T-helper 2 cell treated with Interferon-gamma antibody and Interleukin-4, amounts not matched to agents 5 μg/mL and 100 μg/mL, for 36 hours (primary cell): Measurements from ENCODE around the gene LRMDA.

Experiments
- DNase-seq: peaks from one replicate; pipeline ENCODE4 v3.0.0; 2021; ENCODE audit warnings: low spot score
- H3K27ac Mint-ChIP-seq: one replicate; pipeline ENCODE4 v1.8.0; 2021; ENCODE audit warnings: mild to moderate bottlenecking, mixed read lengths
- H3K27me3 Mint-ChIP-seq: one replicate; pipeline ENCODE4 v1.8.0; 2021; ENCODE audit warnings: low read depth, mixed read lengths
- H3K36me3 Mint-ChIP-seq: one replicate; pipeline ENCODE4 v1.8.0; 2021; ENCODE audit warnings: low read depth, mixed read lengths
- H3K4me1 Mint-ChIP-seq: one replicate; pipeline ENCODE4 v1.8.0; 2021; ENCODE audit warnings: low read depth, mixed read lengths
- H3K4me3 Mint-ChIP-seq: one replicate; pipeline ENCODE4 v1.8.0; 2022; ENCODE audit warnings: mild to moderate bottlenecking, moderate library complexity, mixed read lengths
- H3K9me3 Mint-ChIP-seq: one replicate; pipeline ENCODE4 v1.8.0; 2021; ENCODE audit warnings: mixed read lengths

LRMDA gene

DNA sequence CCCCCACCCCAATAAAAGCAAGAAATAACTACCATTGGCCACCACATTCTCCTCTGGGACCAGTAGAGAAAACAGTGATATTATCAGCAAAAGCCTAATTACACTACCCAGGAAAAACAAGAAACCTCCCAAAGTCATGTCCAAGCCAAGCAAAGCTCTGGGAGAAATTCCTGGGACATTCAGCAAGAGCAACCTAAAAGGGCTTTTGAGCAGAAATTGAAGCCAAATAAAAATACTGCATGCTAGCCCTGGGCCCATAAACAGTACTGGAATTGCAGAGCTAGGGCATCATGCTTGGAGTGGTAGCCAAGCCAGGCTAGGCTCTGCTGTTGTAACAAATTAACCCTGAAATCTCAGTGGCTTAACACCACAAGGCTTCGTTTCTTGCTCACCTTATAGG, 347.9 kb downstream of the LRMDA start:
- H3K9me3 Mint-ChIP-seq, result no peaks in the 10 kb centered on the region
- no peak for DNase-seq
- H3K36me3 Mint-ChIP-seq, result no peaks in the 10 kb centered on the region
- H3K27ac Mint-ChIP-seq, result no peak overlapping the region
- peaks cover 5% of the 10 kb centered on the region for H3K27me3 Mint-ChIP-seq
- H3K4me1 Mint-ChIP-seq, result no peaks in the 10 kb centered on the region
- H3K4me3 Mint-ChIP-seq, result no peak overlapping the region

GRCh38 chr10:75782463-75783248, 351.2 kb downstream of the LRMDA start:
- Mint-ChIP-seq H3K4me3 (no peak overlapping the region), H3K27ac (no peak overlapping the region), H3K4me1 (no peaks in the 10 kb centered on the region), H3K36me3 (no peaks in the 10 kb centered on the region), H3K9me3 (no peaks in the 10 kb centered on the region), H3K27me3 (peaks cover 5% of the 10 kb centered on the region)
- DNase-seq, result no peak

DNA sequence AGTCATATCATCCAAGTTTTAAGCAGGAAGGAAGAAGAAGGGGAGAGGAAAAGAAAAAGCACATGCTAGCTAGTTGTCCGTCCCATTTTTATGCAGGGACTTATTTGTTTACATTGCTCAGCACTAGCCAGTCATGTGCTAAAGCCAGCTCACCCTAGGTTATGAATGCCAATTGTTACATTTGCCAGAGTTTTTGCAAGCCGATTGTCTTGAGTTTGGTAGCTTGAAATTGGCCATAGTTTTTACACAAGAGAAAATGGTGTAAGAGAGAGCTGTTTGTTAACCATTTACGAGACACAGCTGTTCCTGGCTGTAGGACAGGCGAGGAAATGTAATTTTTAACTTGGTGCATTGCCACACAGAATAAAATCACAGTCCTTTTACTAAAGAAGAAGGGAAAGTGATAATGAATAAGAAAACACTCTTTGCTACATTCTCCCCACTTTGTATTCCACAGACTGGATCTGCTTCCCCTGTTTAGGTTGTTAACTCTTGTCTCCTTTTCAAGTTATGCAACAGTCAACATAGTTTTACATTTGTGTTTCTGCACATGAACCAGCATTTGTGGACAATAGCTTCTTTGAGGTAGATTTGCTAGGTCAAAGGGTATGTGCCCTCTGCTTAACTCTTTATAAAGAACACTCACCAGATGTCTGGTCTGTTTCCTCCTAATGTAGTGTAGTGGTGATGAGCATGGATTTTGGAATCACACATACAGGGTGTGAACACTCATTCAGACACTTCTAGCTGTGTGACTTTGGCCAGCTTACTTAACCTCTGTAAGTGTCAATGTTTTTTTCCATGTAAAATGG, 357.2 kb downstream of the LRMDA start:
- Mint-ChIP-seq H3K4me1 (no peaks in the 10 kb centered on the region), H3K9me3 (no peaks in the 10 kb centered on the region), H3K27ac (no peak overlapping the region), H3K27me3 (peaks cover 2% of the 10 kb centered on the region), H3K36me3 (no peaks in the 10 kb centered on the region), H3K4me3 (no peak overlapping the region)
- no peak for DNase-seq

DNA sequence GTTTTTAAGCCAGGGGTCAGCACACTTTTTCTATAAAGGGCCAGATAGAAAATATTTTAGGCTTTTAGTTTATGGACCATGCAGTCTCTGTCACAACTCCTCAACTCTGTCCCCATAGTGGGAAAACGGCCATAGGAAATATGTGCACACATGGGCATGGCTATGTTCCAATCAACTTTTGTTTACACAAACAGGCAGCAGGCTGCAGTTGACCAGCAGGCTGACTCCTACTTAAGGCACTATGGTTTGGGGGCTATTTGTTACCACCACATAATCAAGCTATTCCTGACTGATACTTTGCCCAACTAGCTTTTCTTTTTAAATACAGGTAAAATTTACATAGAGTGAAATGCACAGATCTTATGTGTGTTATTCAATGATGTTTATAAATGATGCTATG, 362.4 kb downstream of the LRMDA start:
- H3K36me3 Mint-ChIP-seq, result no peaks in the 10 kb centered on the region
- no peak overlapping the region for H3K27ac Mint-ChIP-seq
- no peak overlapping the region for H3K4me3 Mint-ChIP-seq
- H3K27me3 Mint-ChIP-seq, result no peaks in the 10 kb centered on the region
- no peaks in the 10 kb centered on the region for H3K4me1 Mint-ChIP-seq
- no peak for DNase-seq
- H3K9me3 Mint-ChIP-seq, result no peaks in the 10 kb centered on the region

GRCh38 chr10:75801121-75801520, 369.7 kb downstream of the LRMDA start:
- Mint-ChIP-seq H3K27me3 (no peaks in the 10 kb centered on the region), H3K36me3 (no peaks in the 10 kb centered on the region)

DNA sequence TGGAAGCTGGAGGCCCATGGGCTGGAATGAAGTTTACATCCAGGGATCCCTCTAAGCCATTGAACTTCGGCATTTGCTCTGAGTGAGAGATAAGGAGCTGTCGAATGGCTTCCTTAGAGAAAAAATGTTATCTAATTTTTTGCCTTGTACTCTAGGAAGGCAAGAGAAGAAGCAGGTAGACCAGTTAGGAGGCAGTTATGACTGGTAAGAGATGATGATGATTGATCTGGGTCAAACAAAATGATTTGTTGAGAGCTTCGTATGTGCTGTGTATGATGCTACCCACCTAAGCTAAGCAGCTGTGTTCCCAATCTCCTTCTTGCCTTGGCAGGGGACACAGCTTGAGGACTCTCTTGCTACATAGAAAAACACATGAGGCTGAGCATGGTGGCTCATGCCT, 370.2 kb downstream of the LRMDA start:
- Mint-ChIP-seq H3K4me3 (no peak overlapping the region), H3K36me3 (no peaks in the 10 kb centered on the region), H3K27me3 (no peaks in the 10 kb centered on the region), H3K27ac (no peak overlapping the region), H3K9me3 (no peaks in the 10 kb centered on the region), H3K4me1 (no peaks in the 10 kb centered on the region)
- no peak for DNase-seq

More at GRCh38 chr10:75801121-75801520, 369.7 kb downstream of the LRMDA start:
- Mint-ChIP-seq H3K9me3 (no peaks in the 10 kb centered on the region), H3K27ac (no peak overlapping the region), H3K4me1 (no peaks in the 10 kb centered on the region), H3K4me3 (no peak overlapping the region)
- DNase-seq, result no peak

GRCh38 chr10:75803121-75803520, 371.7 kb downstream of the LRMDA start:
- Mint-ChIP-seq H3K4me3 (no peak overlapping the region), H3K9me3 (no peaks in the 10 kb centered on the region), H3K4me1 (no peaks in the 10 kb centered on the region), H3K27ac (no peak overlapping the region), H3K27me3 (no peaks in the 10 kb centered on the region), H3K36me3 (no peaks in the 10 kb centered on the region)
- DNase-seq, result no peak

DNA sequence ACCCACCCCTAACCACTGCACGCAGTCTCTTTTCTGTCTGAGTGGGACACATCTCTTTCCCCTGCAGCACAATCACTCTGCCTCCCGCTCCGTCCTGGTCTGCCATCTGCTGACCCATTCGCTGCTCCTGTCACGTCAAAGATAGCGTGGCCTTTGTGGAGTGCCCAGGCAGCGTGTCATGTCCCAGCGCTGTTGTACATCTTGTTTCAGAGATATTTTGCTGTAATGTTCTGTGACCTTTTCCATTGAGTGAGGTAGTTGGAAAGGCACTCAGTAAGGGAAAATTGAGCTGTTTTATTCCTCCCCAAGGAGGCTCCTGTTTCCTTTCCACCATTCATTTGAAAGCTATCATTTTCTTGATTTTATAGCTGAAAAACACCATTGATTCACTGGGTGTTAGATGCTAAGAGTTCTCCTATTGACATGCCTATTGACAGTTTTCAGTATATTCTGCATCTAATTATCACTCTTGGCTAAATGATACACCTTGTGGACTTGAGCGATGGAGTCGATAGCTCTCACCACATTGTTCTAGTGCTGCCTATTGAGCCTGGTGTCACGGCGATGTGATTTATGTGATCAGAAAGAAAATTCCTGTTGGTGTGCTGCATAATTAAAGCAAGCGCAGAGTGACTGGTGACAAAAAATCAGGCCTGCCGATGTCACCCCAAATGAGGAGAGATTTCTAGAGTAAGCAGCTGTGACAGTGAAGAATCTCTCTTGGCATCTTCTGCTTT, 372.6 kb downstream of the LRMDA start:
- no peak for DNase-seq
- no peak overlapping the region for H3K27ac Mint-ChIP-seq
- no peaks in the 10 kb centered on the region for H3K36me3 Mint-ChIP-seq
- H3K4me1 Mint-ChIP-seq, result no peaks in the 10 kb centered on the region
- H3K27me3 Mint-ChIP-seq, result no peaks in the 10 kb centered on the region
- no peaks in the 10 kb centered on the region for H3K9me3 Mint-ChIP-seq
- no peak overlapping the region for H3K4me3 Mint-ChIP-seq

DNA sequence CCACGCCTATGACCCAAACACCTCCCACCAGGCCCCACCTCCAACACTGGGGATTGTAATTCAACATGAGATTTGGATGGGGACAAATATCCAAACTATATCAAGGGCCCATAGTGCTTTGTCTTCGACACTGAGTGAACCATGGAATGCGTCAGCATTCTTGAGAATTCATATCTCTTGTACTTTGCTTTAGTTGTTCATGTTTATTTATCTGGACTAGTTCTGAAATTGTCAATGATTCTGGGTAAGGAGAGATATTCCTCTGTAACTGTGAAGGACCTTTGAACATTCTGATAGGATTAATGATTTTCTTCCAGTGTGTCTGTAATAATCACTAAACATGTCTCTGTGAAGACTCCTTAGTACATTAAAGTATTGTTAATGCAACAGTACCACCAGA, 374.8 kb downstream of the LRMDA start:
- Mint-ChIP-seq H3K27ac (no peak overlapping the region), H3K4me3 (no peak overlapping the region), H3K36me3 (no peaks in the 10 kb centered on the region), H3K27me3 (no peaks in the 10 kb centered on the region), H3K9me3 (no peaks in the 10 kb centered on the region), H3K4me1 (no peaks in the 10 kb centered on the region)
- DNase-seq, result no peak

GRCh38 chr10:75807456-75807855, 376.0 kb downstream of the LRMDA start:
- no peaks in the 10 kb centered on the region for H3K27me3 Mint-ChIP-seq
- no peaks in the 10 kb centered on the region for H3K36me3 Mint-ChIP-seq
- H3K27ac Mint-ChIP-seq, result no peak overlapping the region
- DNase-seq, result no peak
- H3K4me1 Mint-ChIP-seq, result no peaks in the 10 kb centered on the region
- no peaks in the 10 kb centered on the region for H3K9me3 Mint-ChIP-seq
- H3K4me3 Mint-ChIP-seq, result no peak overlapping the region

DNA sequence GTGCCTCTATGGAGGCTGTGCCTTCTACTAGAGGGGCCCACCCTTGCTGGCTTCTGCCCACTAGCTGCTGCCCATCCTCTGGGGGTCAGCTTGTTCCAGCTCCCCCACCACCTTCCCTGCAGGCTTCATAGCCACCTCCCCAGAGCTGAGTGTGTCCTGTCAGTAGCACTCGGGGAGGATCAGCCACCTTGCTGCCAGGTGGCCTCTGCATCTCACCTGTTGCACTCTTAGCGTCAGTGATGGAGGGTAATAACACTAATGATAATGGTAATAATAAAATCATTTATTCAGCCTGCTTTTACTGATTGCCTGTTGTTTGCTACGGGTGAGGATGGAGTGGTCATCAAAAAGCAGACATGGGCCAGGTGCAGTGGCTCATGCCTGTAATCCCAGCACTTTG, 377.6 kb downstream of the LRMDA start:
- H3K4me1 Mint-ChIP-seq, result no peaks in the 10 kb centered on the region
- DNase-seq, result no peak
- H3K9me3 Mint-ChIP-seq, result no peaks in the 10 kb centered on the region
- H3K4me3 Mint-ChIP-seq, result no peak overlapping the region
- no peaks in the 10 kb centered on the region for H3K36me3 Mint-ChIP-seq
- no peaks in the 10 kb centered on the region for H3K27me3 Mint-ChIP-seq
- H3K27ac Mint-ChIP-seq, result no peak overlapping the region

- Mint-ChIP-seq H3K36me3 (no peaks in the 10 kb centered on the region), H3K4me1 (no peaks in the 10 kb centered on the region), H3K9me3 (no peaks in the 10 kb centered on the region), H3K27me3 (no peaks in the 10 kb centered on the region), H3K4me3 (no peak overlapping the region), H3K27ac (no peak overlapping the region)
- no peak for DNase-seq
Observed at GRCh38 chr10:75814014-75814413, 382.6 kb downstream of the LRMDA start.

DNA sequence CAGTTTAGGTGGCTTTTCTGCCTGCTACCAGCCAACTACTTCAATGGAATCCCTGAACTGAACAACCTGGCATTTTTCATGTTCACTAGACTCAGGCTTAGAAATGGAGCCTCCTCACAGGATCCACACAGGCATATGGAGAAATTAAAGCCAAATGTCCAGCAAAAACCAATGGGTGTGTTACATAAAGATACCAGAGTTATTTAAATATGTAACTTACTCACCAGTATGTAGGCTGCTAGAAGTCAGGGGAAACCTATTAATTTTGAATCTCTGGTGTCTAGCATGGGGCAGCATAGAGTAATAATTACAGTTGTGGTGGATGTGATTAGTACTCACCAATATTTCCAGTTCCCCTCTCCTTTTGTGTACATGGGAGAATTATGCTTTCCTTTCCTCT, 383.6 kb downstream of the LRMDA start:
- H3K36me3 Mint-ChIP-seq, result no peaks in the 10 kb centered on the region
- H3K4me1 Mint-ChIP-seq, result no peaks in the 10 kb centered on the region
- H3K27ac Mint-ChIP-seq, result no peak overlapping the region
- no peaks in the 10 kb centered on the region for H3K27me3 Mint-ChIP-seq
- H3K4me3 Mint-ChIP-seq, result no peak overlapping the region
- DNase-seq, result no peak
- H3K9me3 Mint-ChIP-seq, result no peaks in the 10 kb centered on the region

DNA sequence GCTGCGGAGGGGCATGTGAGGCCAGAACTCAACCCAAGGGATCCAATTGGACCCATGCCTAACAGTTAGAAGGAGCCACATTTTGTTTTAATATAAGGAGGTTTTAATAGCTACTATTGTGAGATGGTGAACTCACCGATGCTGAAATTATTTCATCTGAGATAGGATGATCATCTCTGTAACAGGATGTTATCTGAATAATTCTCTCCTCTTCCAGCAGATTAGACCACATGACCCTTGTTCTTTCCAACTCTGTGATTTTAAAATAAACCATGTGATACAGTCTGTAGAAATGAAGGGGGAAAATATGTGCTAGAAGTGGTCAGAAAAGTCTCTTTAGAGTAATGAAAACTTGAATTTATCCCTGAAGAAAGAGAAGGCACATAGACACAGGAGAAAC, 385.8 kb downstream of the LRMDA start:
- no peak for DNase-seq
- Mint-ChIP-seq H3K27ac (no peak overlapping the region), H3K9me3 (peaks cover 4% of the 10 kb centered on the region), H3K4me1 (no peaks in the 10 kb centered on the region), H3K27me3 (no peaks in the 10 kb centered on the region), H3K36me3 (no peaks in the 10 kb centered on the region), H3K4me3 (no peak overlapping the region)
